Nephron progenitor cell (in vitro differentiated cells): ENCODE data around the gene RAET1L.
"Not testable (repeated sequence)": the region's sequence is repeated elsewhere in the genome, so short reads cannot be mapped to it uniquely, and the experiment has no call there.

Source experiments
- DNase-seq: peaks from one replicate; pipeline ENCODE4 v3.0.0; 2021
- H3K27ac Mint-ChIP-seq: 2 replicates; pipeline ENCODE4 v1.8.0; 2021; ENCODE audit warnings: mild to moderate bottlenecking, moderate library complexity, mixed read lengths
- H3K27me3 Mint-ChIP-seq: 2 replicates; pipeline ENCODE4 v1.8.0; 2021; ENCODE audit warnings: mild to moderate bottlenecking, low read depth, mixed read lengths; ENCODE audit not compliant: poor library complexity
- H3K36me3 Mint-ChIP-seq: 2 replicates; pipeline ENCODE4 v1.8.0; 2021; ENCODE audit warnings: low read depth, mixed read lengths
- H3K4me1 Mint-ChIP-seq: 2 replicates; pipeline ENCODE4 v1.8.0; 2021; ENCODE audit warnings: mixed read lengths
- H3K4me3 Mint-ChIP-seq: 2 replicates; pipeline ENCODE4 v1.8.0; 2021; ENCODE audit warnings: mild to moderate bottlenecking, moderate library complexity, mixed read lengths
- H3K9me3 Mint-ChIP-seq: 2 replicates; pipeline ENCODE4 v1.8.0; 2021; ENCODE audit warnings: mild to moderate bottlenecking, moderate library complexity, mixed read lengths
- CTCF ChIP-seq: fragments of 200-600 bp; sonication (generic); IDR thresholded peaks from 2 replicates; pipeline ENCODE4 v1.5.0; 2021; ENCODE audit warnings: antibody characterized with exemption

RAET1L gene

GRCh38 chr6:150005761-150006651, 19.3 kb downstream of the RAET1L start:
- Mint-ChIP-seq H3K27me3 (peaks cover 100% of the 10 kb centered on the region), H3K27ac (no peak overlapping the region), H3K4me1 (peaks cover 6% of the 10 kb centered on the region), H3K36me3 (no peaks in the 10 kb centered on the region), H3K9me3 (peaks cover 8% of the 10 kb centered on the region), H3K4me3 (peak overlapping the region; percentile 82)
- DNase-seq: no peak
- no peak for TF ChIP-seq CTCF

- peak; percentile 96 for DNase-seq
- Mint-ChIP-seq H3K4me3 (peak overlapping the region; percentile 82), H3K9me3 (peaks cover 8% of the 10 kb centered on the region), H3K36me3 (no peaks in the 10 kb centered on the region), H3K4me1 (peaks cover 6% of the 10 kb centered on the region), H3K27ac (no peak overlapping the region), H3K27me3 (peaks cover 100% of the 10 kb centered on the region)
- TF ChIP-seq CTCF: no peak
Observed at GRCh38 chr6:150004783-150005717, 20.3 kb downstream of the RAET1L start.

GRCh38 chr6:150004101-150004782, 21.1 kb downstream of the RAET1L start:
- DNase-seq: no peak
- Mint-ChIP-seq H3K4me3 (peak overlapping the region; percentile 82), H3K9me3 (peaks cover 8% of the 10 kb centered on the region), H3K27ac (no peak overlapping the region), H3K4me1 (peaks cover 6% of the 10 kb centered on the region), H3K27me3 (peaks cover 100% of the 10 kb centered on the region), H3K36me3 (no peaks in the 10 kb centered on the region)
- no peak for TF ChIP-seq CTCF

- H3K9me3 Mint-ChIP-seq, H3K4me1 Mint-ChIP-seq, H3K36me3 Mint-ChIP-seq, H3K27ac Mint-ChIP-seq, DNase-seq: not testable (repeated sequence)
- Mint-ChIP-seq H3K4me3 (peak overlapping the region; percentile 82), H3K27me3 (peaks cover 100% of the 10 kb centered on the region)
Observed at GRCh38 chr6:150003599-150003998, 21.7 kb downstream of the RAET1L start.

GRCh38 chr6:150002710-150003109, 22.6 kb downstream of the RAET1L start:
- peaks cover 8% of the 10 kb centered on the region for H3K9me3 Mint-ChIP-seq
- H3K27me3 Mint-ChIP-seq: peaks cover 100% of the 10 kb centered on the region
- peaks cover 6% of the 10 kb centered on the region for H3K4me1 Mint-ChIP-seq
- H3K4me3 Mint-ChIP-seq: no peak overlapping the region
- H3K27ac Mint-ChIP-seq: no peak overlapping the region
- H3K36me3 Mint-ChIP-seq: no peaks in the 10 kb centered on the region
- no peak for TF ChIP-seq CTCF
- DNase-seq: no peak
